Spleen (tissue), 11 donors: Measurements from ENCODE around the gene CLBA1. TPM values are rescaled to one million over a fixed set of nuclear protein-coding genes. Genes with fewer than 3 reads are reported as not detected.

ENCODE experiments used
- DNase-seq: peaks from one replicate; pipeline ENCODE4 v3.0.0-alpha.2; 2020
- H3K27ac ChIP-seq, 8 donors: fragments of 200-600 bp; sonication (generic) in 7 of 8; 1 replicate in 4 of 8; 2 replicates in 4 of 8; pipeline versions ENCODE4 v1.5.0 to v1.8.0; 2016 to 2021; ENCODE audit warnings: inconsistent platforms in 4 of 8, mild to moderate bottlenecking in 4 of 8, moderate library complexity in 1 of 8
- H3K27me3 ChIP-seq, 7 donors: fragments of 200-600 bp; sonication (generic) in 6 of 7; replicated peaks in 1 of 7; 1 replicate in 4 of 7; 2 replicates in 3 of 7; pipeline versions ENCODE4 v1.5.0 to v1.8.0; 2016 to 2021; ENCODE audit warnings: inconsistent platforms in 3 of 7, mild to moderate bottlenecking in 1 of 7
- H3K36me3 ChIP-seq, 6 donors: fragments of 200-600 bp; sonication (generic) in 5 of 6; 1 replicate in 4 of 6; 2 replicates in 2 of 6; pipeline versions ENCODE4 v1.5.0 to v1.8.0; 2016 to 2021; ENCODE audit warnings: inconsistent platforms in 2 of 6
- H3K4me1 ChIP-seq, 6 donors: fragments of 200-600 bp; sonication (generic) in 5 of 6; 1 replicate in 3 of 6; 2 replicates in 3 of 6; pipeline versions ENCODE4 v1.5.0 to v1.8.0; 2016 to 2021; ENCODE audit warnings: inconsistent platforms in 3 of 6
- H3K4me3 ChIP-seq, 8 donors: fragments of 200-600 bp; sonication (generic) in 7 of 8; 1 replicate in 4 of 8; 2 replicates in 4 of 8; pipeline versions ENCODE4 v1.5.0 to v1.8.0; 2016 to 2021; ENCODE audit warnings: inconsistent platforms in 4 of 8, mild to moderate bottlenecking in 4 of 8, moderate library complexity in 2 of 8
- H3K9me3 ChIP-seq, 8 donors: fragments of 200-600 bp; sonication (generic) in 7 of 8; 1 replicate in 4 of 8; 2 replicates in 4 of 8; pipeline versions ENCODE4 v1.5.0 to v1.8.0; 2016 to 2021; ENCODE audit warnings: inconsistent platforms in 4 of 8
- POLR2A ChIP-seq, 3 donors: fragments of 450-650 bp; IDR thresholded peaks; one replicate each; pipeline ENCODE4 v1.5.1; 2017; ENCODE audit warnings: antibody characterized with exemption in 3 of 3, mild to moderate bottlenecking in 1 of 3
- POLR2AphosphoS5 ChIP-seq, 3 donors: sonication (generic); formaldehyde crosslinking; IDR thresholded peaks; one replicate each; pipeline ENCODE4 v1.5.1; 2017; ENCODE audit warnings: antibody characterized with exemption in 3 of 3
- WGBS, 5 donors: extraction: QIAGEN DNeasy Blood & Tissue Kit in 3 of 5; methylation state at CpG; one replicate each; pipeline versions ENCODE4 v1.1.5 to v1.1.7; 2013 to 2018; 5-methylcytosine and 5-hydroxymethylcytosine counted together
- intact Hi-C: fragments of 100-400 bp; cut with DNase I; formaldehyde crosslinking; loops from one replicate; pipeline ENCODE4 v1.15.0; 2023; ENCODE audit warnings: low total_unique reads
- polyA plus RNA-seq, 3 donors: library from polyadenylated mRNA; stranded (reverse); fragments of 200-250 nt; gene quantifications; one replicate each; pipeline ENCODE4 v1.2.1, GENCODE V29; 2013
- total RNA-seq, 7 donors: library from RNA; depleted of rRNA in 3 of 7; stranded (reverse); fragments of >200 nt in 3 of 7; fragmentation: NEBNext Ultra II Directional in 4 of 7; extraction: Animal tissue kit (Norgen Biotek cat#: 25700) in 4 of 7; gene quantifications; one replicate each; pipeline versions ENCODE4 v1.1.0 to v1.2.1, GENCODE V29; 2016 to 2021
- TF ChIP-seq, protein P1 (sequence below), 11 experiments: fragments of 200-600 bp in 7 of 11; fragments of 450-650 bp in 4 of 11; sonication (generic) in 4 of 11; IDR thresholded peaks in 8 of 11; conservative IDR thresholded peaks in 3 of 11; 1 replicate in 7 of 11; 2 replicates in 4 of 11; pipeline versions ENCODE4 v1.4.0 to v1.8.0; 2016 to 2021; ENCODE audit warnings: antibody characterized with exemption in 11 of 11, inconsistent platforms in 4 of 11, mild to moderate bottlenecking in 1 of 11
- donor health status: healthy with polysubstance abuse.
- donor health status: DM: no; HTN: no; CAD: no; lungs with moderate emphysema.
- donor health status: DM: no; HTN: no; CAD: no.
- donor health status: Bipolar disorder and iron deficiency.
- donor health status: healthy.
- donor health status: DM: no; HTN: no; CAD: no.
- donor health status: DM: yes; HTN: yes; CAD: no.

Gene CLBA1
- total and polyA plus RNA-seq, 10 donors, result 1.7 to 4.3 (median 3.7) TPM

DNA sequence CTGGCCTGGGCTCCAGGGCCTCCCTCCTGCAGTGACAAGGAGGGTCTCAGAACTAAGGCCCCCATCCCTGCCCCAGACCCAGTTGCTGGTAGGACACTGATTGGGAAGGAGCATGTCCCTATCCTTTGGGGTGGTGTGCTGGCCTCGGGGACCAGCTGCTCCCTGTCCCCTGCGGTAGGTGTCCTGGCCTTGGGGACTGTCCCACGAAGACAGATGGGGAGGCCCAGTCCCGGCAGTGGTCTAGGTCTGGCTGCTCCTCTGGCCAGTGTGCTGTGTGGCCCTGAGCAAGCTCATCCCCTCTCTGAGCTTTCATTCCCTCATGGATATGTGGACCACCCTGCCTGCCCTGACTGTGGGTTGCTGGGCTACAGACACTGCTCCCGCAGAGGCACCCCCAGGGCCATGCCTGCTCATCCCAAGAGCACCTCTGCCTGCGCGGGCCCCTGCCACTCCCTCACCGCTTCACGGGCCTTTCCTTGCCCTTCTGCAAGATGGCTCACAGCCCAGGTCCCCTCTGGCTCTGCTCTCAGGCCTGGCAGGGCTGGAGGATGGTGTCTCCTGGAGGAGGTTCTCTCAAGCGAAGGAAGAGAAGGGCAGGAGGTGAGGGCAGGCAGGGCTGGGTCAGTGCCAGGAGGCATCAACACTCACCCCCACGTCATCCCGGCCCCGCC lies 19.9 kb upstream of the CLBA1 start:
- intact Hi-C loops, result no loop called here
- peaks cover 0 to 49% (median 18%) of the 10 kb centered on the region in 7 donors for H3K27me3 ChIP-seq
- WGBS, 5 donors, result 83 to 88% (median 86%) methylated on average over 10 to 13 of the region's 13 CpGs
- TF ChIP-seq POLR2A (IDR thresholded peaks at IDR 0.05) (no peak), POLR2AphosphoS5 (IDR thresholded peaks at IDR 0.05) (no peak)
- TF ChIP-seq, protein P1, sequence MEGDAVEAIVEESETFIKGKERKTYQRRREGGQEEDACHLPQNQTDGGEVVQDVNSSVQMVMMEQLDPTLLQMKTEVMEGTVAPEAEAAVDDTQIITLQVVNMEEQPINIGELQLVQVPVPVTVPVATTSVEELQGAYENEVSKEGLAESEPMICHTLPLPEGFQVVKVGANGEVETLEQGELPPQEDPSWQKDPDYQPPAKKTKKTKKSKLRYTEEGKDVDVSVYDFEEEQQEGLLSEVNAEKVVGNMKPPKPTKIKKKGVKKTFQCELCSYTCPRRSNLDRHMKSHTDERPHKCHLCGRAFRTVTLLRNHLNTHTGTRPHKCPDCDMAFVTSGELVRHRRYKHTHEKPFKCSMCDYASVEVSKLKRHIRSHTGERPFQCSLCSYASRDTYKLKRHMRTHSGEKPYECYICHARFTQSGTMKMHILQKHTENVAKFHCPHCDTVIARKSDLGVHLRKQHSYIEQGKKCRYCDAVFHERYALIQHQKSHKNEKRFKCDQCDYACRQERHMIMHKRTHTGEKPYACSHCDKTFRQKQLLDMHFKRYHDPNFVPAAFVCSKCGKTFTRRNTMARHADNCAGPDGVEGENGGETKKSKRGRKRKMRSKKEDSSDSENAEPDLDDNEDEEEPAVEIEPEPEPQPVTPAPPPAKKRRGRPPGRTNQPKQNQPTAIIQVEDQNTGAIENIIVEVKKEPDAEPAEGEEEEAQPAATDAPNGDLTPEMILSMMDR (IDR thresholded peaks at IDR 0.05 in 8 of 11, conservative IDR thresholded peaks at IDR 0.05 in 3 of 11), result no peak
- H3K4me3 ChIP-seq, result no peak overlapping the region
- peaks cover 7 to 23% (median 16%) of the 10 kb centered on the region in 6 donors for H3K4me1 ChIP-seq
- DNase-seq, result peak; percentile 72
- no peaks in the 10 kb centered on the region for H3K9me3 ChIP-seq
- H3K27ac ChIP-seq, result no peak overlapping the region
- H3K36me3 ChIP-seq, result no peaks in the 10 kb centered on the region

DNA sequence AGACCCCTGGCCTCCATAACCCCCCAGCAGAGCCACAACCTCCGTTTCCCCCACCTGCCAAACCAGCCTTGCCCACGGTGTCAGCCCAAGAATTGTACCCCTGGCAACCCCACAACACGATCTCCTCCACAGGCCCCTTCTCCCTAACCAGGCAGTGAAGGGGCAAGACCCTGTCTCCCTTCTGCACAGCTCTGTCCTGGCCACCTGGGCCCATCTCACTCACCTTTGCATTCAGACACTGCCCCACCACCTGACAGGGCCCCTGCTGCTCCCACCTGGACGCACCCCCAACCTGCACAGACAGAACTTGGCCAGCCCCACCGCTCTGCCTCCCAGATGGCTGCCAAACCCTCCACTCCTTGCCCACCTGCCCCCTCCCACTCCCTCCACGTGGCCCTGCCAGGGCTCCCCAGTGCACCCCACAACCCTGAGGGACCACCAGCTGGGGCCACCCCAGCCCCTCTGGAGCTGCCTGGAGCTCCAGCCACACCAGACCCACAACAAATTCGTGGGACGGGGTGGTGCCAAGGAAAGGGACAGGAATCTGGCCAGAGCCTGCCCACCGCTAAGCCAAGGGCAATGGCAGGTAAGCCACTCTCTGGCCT lies 19.2 kb upstream of the CLBA1 start:
- DNase-seq, result peak; percentile 56
- TF ChIP-seq, protein P1 (IDR thresholded peaks at IDR 0.05 in 8 of 11, conservative IDR thresholded peaks at IDR 0.05 in 3 of 11), result no peak
- TF ChIP-seq POLR2AphosphoS5 (IDR thresholded peaks at IDR 0.05) (no peak), POLR2A (IDR thresholded peaks at IDR 0.05) (no peak)
- Histone ChIP-seq H3K4me3 (no peak overlapping the region), H3K27me3 (peaks cover 0 to 50% (median 18%) of the 10 kb centered on the region in 7 donors), H3K4me1 (peaks cover 7 to 23% (median 16%) of the 10 kb centered on the region in 6 donors), H3K36me3 (no peaks in the 10 kb centered on the region), H3K27ac (no peak overlapping the region), H3K9me3 (no peaks in the 10 kb centered on the region)
- 81 to 87% (median 84%) methylated on average over 7 to 9 of the region's 9 CpGs for WGBS, 5 donors
- intact Hi-C loops, result no loop called here

DNA sequence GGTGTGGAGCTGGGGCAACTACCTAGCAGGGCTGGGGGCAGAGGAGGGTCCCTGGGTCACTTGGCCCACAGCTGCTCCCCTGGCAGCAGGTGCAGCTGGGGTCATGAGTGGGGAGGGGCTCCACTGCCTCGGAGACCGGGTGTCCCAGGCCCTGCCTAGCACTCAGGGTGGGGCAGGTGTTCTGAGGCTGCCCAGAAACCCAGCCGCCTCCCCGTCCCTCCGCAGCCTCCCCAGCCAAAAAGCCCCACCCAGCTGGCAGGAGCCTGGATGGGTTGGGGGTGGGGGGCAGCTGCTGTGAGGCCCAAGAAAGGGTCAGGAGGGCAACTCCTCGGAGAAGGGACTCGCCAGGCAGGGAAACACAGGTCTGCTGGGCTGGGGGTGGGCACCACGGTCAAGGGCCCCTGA lies 18.6 kb upstream of the CLBA1 start:
- peak; percentile 68 for DNase-seq
- Histone ChIP-seq H3K36me3 (no peaks in the 10 kb centered on the region), H3K4me1 (peaks cover 7 to 23% (median 16%) of the 10 kb centered on the region in 6 donors), H3K27ac (no peak overlapping the region), H3K9me3 (no peaks in the 10 kb centered on the region), H3K27me3 (peaks cover 0 to 54% (median 18%) of the 10 kb centered on the region in 7 donors), H3K4me3 (no peak overlapping the region)
- intact Hi-C loops, result no loop called here
- TF ChIP-seq POLR2AphosphoS5 (IDR thresholded peaks at IDR 0.05) (no peak), POLR2A (IDR thresholded peaks at IDR 0.05) (no peak)
- TF ChIP-seq, protein P1 (IDR thresholded peaks at IDR 0.05 in 8 of 11, conservative IDR thresholded peaks at IDR 0.05 in 3 of 11), result no peak
- WGBS, 5 donors, result 37 to 70% (median 62%) methylated on average over 8 of the region's 8 CpGs
